Measurements from ENCODE around the gene PACC1. TPM values are rescaled to one million over a fixed set of nuclear protein-coding genes. Genes with fewer than 3 reads are reported as not detected.

Gene PACC1
- total RNA-seq, 1 experiment from 2014 or later, result 19.5 TPM

DNA sequence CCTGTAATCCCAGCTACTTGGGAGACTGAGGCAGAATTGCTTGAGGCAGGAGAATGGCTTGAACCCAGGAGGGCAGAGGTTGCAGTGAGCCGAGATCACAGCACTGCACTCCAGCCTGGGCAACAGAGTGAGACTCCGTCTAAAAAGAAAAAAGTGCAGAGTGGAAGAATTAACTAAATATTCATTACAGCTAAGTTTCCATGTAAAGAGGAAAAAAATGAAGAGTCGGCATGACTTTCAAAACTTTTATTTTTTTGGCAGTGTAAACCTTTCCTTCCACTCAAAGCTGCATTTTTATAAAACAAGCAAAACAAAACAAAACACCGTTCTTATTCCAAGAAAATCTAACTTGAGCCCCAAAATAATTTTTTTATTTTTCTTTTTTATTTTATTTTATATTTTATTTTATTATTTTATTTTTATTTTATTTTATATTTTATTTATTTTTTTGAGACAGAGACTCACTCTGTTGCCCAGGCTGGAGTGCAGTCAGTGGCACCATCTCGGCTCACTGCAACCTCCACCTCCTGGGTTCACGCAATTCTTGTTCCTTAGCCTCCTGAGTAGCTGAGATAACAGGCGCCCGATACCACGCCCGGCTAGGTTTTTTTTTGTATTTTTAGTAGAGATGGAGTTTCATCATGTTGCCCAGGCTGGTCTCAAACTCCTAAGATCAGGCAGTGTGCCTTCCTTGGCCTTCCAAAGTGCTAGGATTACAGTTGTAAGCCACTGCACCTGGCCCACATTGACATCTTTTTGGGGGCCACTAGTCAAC is 62.9 kb downstream of the PACC1 start:
- no peaks in the 10 kb centered on the region for H3K27me3 Mint-ChIP-seq (ENCODE audit: low read depth)
- H3K4me1 Mint-ChIP-seq, result no peaks in the 10 kb centered on the region
- DNase-seq (ENCODE audit: low spot score) (no peak), ATAC-seq (no peak)
- CTCF ChIA-PET, result no interaction called here
- H3K36me3 Mint-ChIP-seq, result peaks cover 14% of the 10 kb centered on the region
- TF ChIP-seq SP1 (CRISPR knock-in tag; conservative IDR thresholded peaks at IDR 0.05) (no peak), TCF7 (CRISPR knock-in tag; IDR thresholded peaks at IDR 0.05; ENCODE audit: low read depth) (no peak), KAT7 (CRISPR knock-in tag; IDR thresholded peaks at IDR 0.05; ENCODE audit: borderline replicate concordance) (no peak), ZNF317 (CRISPR knock-in tag; IDR thresholded peaks at IDR 0.05; ENCODE audit: borderline replicate concordance, low read depth) (no peak), SMAD4 (CRISPR knock-in tag; IDR thresholded peaks at IDR 0.05) (no peak), HMGA2 (CRISPR knock-in tag; IDR thresholded peaks at IDR 0.05) (peak; percentile 97)
- TF ChIP-seq, protein P1, sequence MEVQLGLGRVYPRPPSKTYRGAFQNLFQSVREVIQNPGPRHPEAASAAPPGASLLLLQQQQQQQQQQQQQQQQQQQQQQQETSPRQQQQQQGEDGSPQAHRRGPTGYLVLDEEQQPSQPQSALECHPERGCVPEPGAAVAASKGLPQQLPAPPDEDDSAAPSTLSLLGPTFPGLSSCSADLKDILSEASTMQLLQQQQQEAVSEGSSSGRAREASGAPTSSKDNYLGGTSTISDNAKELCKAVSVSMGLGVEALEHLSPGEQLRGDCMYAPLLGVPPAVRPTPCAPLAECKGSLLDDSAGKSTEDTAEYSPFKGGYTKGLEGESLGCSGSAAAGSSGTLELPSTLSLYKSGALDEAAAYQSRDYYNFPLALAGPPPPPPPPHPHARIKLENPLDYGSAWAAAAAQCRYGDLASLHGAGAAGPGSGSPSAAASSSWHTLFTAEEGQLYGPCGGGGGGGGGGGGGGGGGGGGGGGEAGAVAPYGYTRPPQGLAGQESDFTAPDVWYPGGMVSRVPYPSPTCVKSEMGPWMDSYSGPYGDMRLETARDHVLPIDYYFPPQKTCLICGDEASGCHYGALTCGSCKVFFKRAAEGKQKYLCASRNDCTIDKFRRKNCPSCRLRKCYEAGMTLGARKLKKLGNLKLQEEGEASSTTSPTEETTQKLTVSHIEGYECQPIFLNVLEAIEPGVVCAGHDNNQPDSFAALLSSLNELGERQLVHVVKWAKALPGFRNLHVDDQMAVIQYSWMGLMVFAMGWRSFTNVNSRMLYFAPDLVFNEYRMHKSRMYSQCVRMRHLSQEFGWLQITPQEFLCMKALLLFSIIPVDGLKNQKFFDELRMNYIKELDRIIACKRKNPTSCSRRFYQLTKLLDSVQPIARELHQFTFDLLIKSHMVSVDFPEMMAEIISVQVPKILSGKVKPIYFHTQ (CRISPR knock-in tag; IDR thresholded peaks at IDR 0.05), result no peak
- TF ChIP-seq, protein P2, sequence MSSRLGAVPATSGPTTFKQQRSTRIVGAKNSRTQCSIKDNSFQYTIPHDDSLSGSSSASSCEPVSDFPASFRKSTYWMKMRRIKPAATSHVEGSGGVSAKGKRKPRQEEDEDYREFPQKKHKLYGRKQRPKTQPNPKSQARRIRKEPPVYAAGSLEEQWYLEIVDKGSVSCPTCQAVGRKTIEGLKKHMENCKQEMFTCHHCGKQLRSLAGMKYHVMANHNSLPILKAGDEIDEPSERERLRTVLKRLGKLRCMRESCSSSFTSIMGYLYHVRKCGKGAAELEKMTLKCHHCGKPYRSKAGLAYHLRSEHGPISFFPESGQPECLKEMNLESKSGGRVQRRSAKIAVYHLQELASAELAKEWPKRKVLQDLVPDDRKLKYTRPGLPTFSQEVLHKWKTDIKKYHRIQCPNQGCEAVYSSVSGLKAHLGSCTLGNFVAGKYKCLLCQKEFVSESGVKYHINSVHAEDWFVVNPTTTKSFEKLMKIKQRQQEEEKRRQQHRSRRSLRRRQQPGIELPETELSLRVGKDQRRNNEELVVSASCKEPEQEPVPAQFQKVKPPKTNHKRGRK (CRISPR knock-in tag; IDR thresholded peaks at IDR 0.05; ENCODE audit: borderline replicate concordance), result no peak
- POLR2A ChIA-PET, result no interaction called here
- H3K4me3 Mint-ChIP-seq, result no peak overlapping the region
- no peak overlapping the region for H3K27ac Mint-ChIP-seq
- H3K9me3 Mint-ChIP-seq, result no peaks in the 10 kb centered on the region

DNA sequence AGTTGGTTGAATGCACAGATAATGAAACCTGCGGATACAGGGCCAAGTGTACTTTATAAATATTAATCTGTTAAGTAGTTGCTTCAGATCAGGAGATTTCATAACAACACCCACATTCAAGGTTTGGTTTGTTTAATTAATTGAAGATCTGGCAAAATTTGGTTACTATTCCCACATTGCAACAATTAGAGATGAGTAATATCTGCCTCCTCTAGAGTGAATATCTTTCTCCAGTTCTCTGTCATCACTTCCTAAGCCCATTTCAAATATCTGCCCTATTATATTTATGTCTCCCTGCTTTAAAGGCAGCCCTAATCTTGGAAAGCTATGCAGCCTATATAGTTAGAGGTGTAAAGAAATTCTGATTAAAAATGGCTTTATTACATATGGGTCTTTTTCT is 68.1 kb downstream of the PACC1 start:
- Mint-ChIP-seq H3K4me1 (no peaks in the 10 kb centered on the region), H3K9me3 (no peaks in the 10 kb centered on the region), H3K4me3 (no peak overlapping the region), H3K27me3 (ENCODE audit: low read depth) (no peaks in the 10 kb centered on the region), H3K27ac (no peak overlapping the region), H3K36me3 (peaks cover 3% of the 10 kb centered on the region)
- ATAC-seq (no peak), DNase-seq (ENCODE audit: low spot score) (no peak)
- ChIA-PET POLR2A (no interaction called here), CTCF (no interaction called here)
- TF ChIP-seq ATF1 (CRISPR knock-in tag; IDR thresholded peaks at IDR 0.05) (no peak), TP53 (CRISPR knock-in tag; IDR thresholded peaks at IDR 0.05) (no peak), ZNF138 (CRISPR knock-in tag; conservative IDR thresholded peaks at IDR 0.05) (no peak), KAT7 (CRISPR knock-in tag; IDR thresholded peaks at IDR 0.05; ENCODE audit: borderline replicate concordance) (no peak), JAZF1 (CRISPR knock-in tag; IDR thresholded peaks at IDR 0.05) (no peak), TCF7 (CRISPR knock-in tag; IDR thresholded peaks at IDR 0.05; ENCODE audit: low read depth) (no peak), IRF2 (CRISPR knock-in tag; IDR thresholded peaks at IDR 0.05; ENCODE audit: borderline replicate concordance, low read depth) (no peak), ZNF121 (CRISPR knock-in tag; IDR thresholded peaks at IDR 0.05) (no peak)
- TF ChIP-seq, protein P3, sequence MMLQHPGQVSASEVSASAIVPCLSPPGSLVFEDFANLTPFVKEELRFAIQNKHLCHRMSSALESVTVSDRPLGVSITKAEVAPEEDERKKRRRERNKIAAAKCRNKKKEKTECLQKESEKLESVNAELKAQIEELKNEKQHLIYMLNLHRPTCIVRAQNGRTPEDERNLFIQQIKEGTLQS (CRISPR knock-in tag; conservative IDR thresholded peaks at IDR 0.05), result no peak
- TF ChIP-seq, protein P4, sequence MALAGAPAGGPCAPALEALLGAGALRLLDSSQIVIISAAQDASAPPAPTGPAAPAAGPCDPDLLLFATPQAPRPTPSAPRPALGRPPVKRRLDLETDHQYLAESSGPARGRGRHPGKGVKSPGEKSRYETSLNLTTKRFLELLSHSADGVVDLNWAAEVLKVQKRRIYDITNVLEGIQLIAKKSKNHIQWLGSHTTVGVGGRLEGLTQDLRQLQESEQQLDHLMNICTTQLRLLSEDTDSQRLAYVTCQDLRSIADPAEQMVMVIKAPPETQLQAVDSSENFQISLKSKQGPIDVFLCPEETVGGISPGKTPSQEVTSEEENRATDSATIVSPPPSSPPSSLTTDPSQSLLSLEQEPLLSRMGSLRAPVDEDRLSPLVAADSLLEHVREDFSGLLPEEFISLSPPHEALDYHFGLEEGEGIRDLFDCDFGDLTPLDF (CRISPR knock-in tag; IDR thresholded peaks at IDR 0.05), result no peak
- TF ChIP-seq, protein P5, sequence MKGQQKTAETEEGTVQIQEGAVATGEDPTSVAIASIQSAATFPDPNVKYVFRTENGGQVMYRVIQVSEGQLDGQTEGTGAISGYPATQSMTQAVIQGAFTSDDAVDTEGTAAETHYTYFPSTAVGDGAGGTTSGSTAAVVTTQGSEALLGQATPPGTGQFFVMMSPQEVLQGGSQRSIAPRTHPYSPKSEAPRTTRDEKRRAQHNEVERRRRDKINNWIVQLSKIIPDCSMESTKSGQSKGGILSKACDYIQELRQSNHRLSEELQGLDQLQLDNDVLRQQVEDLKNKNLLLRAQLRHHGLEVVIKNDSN (CRISPR knock-in tag; IDR thresholded peaks at IDR 0.05), result no peak
- TF ChIP-seq, protein P6, sequence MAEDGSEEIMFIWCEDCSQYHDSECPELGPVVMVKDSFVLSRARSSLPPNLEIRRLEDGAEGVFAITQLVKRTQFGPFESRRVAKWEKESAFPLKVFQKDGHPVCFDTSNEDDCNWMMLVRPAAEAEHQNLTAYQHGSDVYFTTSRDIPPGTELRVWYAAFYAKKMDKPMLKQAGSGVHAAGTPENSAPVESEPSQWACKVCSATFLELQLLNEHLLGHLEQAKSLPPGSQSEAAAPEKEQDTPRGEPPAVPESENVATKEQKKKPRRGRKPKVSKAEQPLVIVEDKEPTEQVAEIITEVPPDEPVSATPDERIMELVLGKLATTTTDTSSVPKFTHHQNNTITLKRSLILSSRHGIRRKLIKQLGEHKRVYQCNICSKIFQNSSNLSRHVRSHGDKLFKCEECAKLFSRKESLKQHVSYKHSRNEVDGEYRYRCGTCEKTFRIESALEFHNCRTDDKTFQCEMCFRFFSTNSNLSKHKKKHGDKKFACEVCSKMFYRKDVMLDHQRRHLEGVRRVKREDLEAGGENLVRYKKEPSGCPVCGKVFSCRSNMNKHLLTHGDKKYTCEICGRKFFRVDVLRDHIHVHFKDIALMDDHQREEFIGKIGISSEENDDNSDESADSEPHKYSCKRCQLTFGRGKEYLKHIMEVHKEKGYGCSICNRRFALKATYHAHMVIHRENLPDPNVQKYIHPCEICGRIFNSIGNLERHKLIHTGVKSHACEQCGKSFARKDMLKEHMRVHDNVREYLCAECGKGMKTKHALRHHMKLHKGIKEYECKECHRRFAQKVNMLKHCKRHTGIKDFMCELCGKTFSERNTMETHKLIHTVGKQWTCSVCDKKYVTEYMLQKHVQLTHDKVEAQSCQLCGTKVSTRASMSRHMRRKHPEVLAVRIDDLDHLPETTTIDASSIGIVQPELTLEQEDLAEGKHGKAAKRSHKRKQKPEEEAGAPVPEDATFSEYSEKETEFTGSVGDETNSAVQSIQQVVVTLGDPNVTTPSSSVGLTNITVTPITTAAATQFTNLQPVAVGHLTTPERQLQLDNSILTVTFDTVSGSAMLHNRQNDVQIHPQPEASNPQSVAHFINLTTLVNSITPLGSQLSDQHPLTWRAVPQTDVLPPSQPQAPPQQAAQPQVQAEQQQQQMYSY (CRISPR knock-in tag; IDR thresholded peaks at IDR 0.05), result no peak
- TF ChIP-seq, protein P7, sequence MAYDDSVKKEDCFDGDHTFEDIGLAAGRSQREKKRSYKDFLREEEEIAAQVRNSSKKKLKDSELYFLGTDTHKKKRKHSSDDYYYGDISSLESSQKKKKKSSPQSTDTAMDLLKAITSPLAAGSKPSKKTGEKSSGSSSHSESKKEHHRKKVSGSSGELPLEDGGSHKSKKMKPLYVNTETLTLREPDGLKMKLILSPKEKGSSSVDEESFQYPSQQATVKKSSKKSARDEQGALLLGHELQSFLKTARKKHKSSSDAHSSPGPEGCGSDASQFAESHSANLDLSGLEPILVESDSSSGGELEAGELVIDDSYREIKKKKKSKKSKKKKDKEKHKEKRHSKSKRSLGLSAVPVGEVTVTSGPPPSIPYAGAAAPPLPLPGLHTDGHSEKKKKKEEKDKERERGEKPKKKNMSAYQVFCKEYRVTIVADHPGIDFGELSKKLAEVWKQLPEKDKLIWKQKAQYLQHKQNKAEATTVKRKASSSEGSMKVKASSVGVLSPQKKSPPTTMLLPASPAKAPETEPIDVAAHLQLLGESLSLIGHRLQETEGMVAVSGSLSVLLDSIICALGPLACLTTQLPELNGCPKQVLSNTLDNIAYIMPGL (CRISPR knock-in tag; IDR thresholded peaks at IDR 0.05), result no peak
